Fibroblast of lung (primary cell): Measurements from ENCODE around the gene SLC11A2.

Experiments used
- CTCF ChIP-seq, 2 donors: IDR thresholded peaks in 1 of 2; conservative IDR thresholded peaks in 1 of 2; 1 replicate in 1 of 2; 2 replicates in 1 of 2; pipeline ENCODE4 v1.5.1; 2011 to 2012; ENCODE audit warnings: low read length in 2 of 2, control low read depth in 1 of 2, inconsistent platforms in 1 of 2, low read depth in 1 of 2, mild to moderate bottlenecking in 1 of 2
- EZH2 ChIP-seq: IDR thresholded peaks from 2 replicates; pipeline ENCODE4 v1.5.1; 2012; ENCODE audit warnings: low read length, control low read depth, mild to moderate bottlenecking; ENCODE audit errors: missing control alignments

GRCh38 chr12:50991291-50991690 lies 34.9 kb downstream of the SLC11A2 start:
- no peak for TF ChIP-seq EZH2
- TF ChIP-seq CTCF (conservative IDR thresholded peaks at IDR 0.05 in 1 of 2, IDR thresholded peaks at IDR 0.05 in 1 of 2; ENCODE audit: low read depth in 1 of 2, low read length in 2 of 2) = no peak
